ENCODE data around the gene ALDH3A1.

The ALDH3A1 gene

DNA sequence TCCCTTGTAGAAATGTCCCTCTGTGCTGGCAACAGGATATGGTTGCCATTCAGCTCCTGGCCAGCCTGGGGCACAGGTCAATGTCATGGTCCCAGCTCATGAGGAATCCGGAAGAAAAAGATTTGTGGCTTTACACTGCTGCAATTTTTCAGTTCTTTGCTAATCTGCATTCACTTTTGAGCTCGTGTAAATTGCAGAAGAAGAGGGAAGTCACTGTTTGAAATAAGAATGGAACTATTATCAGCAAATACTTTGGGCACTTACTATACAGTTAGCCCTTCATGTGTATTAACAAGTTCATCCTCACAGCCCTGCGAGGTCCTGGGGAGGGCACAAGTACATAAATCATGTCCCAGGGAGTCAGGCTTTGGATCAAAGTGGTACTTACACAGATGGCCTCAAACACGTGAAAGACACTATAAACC is 45.9 kb downstream of the ALDH3A1 start:
- no peak for DNase-seq

All from NCI-H226 (cell line).